Stimulated activated CD4-positive, alpha-beta T cell treated with anti-CD3 and anti-CD28 coated beads, TNF-alpha, amount 100 ng/mL, for 24 hours (primary cell): ENCODE data around the gene CST3.
"Not testable (repeated sequence)": the region's sequence is repeated elsewhere in the genome, so short reads cannot be mapped to it uniquely, and the experiment has no call there.

Source experiments
- DNase-seq, 3 experiments: peaks; one replicate each; pipeline ENCODE4 v3.0.0-alpha.2; 2020; ENCODE audit warnings: low read depth in 3 of 3

The CST3 gene

DNA sequence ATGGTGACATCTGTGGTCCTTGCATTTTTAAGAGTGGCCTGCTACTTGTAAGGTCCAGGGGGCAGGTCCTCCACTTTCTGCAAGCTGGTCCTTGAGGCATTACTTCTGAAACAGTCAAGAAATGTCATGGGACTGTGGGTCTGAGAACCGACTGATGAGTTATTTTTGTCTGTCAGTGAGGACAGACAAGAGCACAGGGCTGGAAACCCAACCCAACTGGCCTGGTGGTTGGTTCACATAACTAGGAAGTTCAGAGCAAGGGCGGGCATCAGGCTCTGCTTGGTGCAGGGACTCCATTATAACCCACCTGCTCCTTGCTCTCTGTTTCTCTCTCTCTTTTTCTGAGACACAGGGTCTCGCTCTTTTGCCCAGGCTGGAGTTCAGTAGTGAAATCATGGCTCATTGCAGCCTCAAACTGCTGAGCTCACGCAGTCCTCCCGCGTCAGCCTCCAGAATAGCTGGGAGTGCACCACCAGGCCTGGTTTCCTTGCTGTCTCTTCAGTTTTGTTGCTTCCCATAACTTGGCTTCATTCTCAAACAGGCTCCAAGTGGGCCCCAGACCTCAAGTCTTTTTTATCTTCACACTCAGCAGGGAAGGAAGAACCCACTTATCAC is 9.2 kb downstream of the CST3 start:
- no peak for DNase-seq

DNA sequence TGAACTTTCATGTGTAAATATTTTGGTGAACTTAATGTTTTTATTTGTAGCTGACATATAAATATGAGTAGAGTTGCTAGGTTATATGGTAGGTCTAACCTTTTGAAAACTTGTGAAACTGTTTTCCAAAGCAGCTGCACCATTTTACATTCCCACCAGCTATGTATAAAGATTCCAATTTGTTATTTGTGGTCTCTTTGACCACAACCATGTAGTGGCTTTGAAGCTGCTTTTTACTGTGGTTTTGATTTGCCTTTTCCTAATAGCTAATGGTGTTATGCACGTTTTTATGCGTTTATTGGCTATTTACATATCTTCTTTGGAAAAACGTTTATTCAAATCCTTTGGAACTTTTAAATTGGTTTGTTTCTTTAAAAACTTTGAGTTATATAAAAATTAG is 10.3 kb downstream of the CST3 start:
- no peak for DNase-seq

- DNase-seq = no peak
Measured at GRCh38 chr20:23626040-23626620, 11.6 kb downstream of the CST3 start.

GRCh38 chr20:23625236-23625964 is 12.4 kb downstream of the CST3 start:
- DNase-seq = no peak

- DNase-seq = no peak
Measured at GRCh38 chr20:23624324-23624691, 13.4 kb downstream of the CST3 start.

- no peak for DNase-seq
Measured at GRCh38 chr20:23623666-23624323, 14.0 kb downstream of the CST3 start.

DNA sequence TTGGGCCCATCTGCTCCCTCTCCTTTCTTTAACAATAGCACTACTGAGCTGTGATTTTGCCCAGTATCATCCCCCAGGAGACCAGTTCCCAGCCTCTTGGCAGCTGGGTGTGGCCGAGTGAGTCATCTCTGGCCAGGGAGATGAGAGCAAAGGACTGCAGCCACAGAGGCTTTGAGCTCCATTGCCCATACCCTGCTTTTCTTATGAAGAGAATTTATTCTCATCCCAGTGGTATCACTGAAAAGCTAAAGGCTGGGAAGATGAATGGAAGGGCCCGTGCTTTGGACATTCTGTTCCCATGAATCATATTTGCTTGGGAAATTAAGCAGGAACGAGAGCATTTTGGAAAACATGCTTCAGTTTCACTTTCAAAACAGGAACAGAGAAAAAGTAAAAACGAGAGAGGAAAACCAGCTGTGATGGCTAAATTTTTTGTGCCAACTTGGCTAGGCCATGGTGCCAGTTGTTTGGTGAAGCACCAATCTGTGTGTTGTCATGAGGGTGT is 14.9 kb downstream of the CST3 start:
- no peak for DNase-seq

DNA sequence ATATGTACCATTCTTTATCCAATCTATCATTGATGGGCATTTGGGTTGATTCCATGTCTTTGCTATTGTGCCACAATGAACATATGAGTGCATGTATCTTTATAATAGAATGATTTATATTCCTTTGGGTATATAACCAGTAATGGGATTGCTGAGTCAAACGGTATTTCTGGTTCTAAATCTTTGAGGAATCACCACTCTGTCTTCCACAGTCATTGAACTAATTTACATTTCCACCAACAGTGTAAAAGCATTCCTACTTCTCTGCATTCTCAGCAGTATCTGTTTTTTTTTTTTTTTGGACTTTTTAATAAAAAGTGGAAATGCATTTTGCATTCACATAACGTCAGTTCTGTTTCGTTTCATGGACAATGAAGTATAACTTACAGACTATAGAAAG is 15.4 kb downstream of the CST3 start:
- not testable (repeated sequence) for DNase-seq

DNA sequence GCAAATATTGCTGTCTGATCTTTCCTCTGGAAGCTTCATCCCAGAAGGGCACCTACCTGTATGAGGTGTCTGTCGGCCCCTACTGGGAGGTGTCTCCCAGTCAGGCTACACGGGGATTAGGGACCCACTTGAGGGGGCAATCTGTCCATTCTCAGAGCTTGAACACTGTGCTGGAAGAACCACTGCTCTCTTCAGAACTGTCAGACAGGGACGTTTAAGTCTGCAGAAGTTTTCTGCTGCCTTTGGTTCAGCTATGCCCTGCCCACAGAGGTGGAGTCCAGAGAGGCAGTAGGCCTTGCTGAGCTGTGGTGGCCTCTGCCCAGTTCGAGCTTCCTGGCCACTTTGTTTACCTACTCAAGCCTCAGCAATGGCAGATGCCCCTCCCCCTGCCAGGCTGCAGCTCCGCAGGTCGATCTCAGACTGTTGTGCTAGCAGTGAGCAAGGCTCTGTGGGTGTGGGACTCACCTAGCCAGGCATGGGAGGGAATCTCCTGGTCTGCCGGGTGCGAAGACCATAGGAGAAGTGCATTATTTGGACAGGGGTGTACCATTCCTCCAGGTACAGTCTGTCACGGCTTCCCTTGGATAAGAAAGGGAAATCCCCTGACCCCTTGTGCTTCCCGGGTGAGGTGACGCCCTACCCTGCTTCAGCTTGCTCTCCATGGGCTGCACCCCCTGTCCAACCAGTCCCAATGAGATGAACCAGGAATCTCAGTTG is 16.9 kb downstream of the CST3 start:
- DNase-seq = not testable (repeated sequence)

DNA sequence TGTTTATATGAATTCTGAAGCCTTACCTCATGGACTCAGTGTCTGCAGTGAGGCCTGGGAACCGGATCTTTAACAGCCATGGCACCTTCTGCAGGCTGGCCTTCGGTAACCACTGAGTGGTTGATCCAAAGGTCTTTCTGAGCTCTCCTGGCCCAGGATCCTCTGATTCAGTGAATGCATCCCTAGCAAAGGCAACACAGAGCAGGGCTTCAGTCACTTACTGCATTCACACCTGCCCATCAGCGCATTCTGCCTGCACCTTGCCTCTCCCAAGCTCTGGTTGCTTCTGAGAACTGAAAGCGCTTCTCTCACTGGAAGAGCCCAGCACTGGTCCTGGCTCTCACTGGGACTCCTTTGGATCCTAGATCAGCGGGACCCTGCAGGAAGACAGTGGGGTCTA is 23.6 kb downstream of the CST3 start:
- DNase-seq = no peak

- DNase-seq = no peak
Measured at GRCh38 chr20:23613676-23614075, 24.1 kb downstream of the CST3 start.

DNA sequence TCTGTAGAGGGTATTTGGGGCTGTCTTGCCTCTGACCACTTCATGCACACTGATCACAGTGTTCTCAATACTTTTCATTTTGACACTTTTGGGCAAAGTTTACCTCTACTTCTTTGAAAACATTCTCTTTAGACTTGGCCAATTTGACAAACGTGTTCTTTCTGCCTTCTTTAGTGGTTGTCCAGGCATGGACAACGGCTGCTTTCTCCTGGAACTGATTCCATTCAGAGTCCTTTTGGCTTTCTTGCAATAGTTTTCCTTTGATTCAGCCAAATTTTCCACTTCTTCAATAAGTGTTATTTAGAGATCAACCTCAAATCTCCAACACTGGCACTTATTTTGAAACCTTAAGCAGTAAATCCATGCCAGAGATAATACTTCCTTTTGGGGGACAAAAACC is 25.4 kb downstream of the CST3 start:
- no peak for DNase-seq

DNA sequence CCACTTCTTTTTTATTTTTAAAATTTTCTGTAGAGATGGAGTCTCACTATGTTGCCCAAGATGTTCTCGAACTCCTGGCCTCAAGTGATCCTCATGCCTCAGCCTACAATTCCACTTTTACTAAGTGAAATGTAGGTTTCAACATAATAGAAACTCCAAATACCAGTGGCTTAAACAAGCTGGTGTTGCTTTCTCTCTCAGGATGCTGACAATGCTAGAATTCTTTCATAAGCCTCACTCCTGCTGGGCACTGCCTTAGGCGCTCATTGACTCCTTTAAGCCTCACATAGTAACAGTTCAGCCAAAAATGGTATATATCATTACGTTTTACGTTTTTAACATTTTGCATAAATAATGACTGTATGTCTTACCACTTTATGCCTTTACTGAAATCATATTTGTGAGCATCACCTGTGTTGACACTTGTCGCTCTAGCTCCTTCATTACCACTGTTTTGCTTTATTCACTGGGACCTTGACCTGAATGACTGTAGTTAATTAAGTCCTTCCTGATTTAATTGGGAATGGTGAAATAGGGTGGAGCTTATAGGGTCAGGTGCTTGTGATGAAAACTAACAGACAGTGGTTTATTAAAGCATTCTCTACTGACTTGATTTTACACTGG is 28.2 kb downstream of the CST3 start:
- no peak for DNase-seq

DNA sequence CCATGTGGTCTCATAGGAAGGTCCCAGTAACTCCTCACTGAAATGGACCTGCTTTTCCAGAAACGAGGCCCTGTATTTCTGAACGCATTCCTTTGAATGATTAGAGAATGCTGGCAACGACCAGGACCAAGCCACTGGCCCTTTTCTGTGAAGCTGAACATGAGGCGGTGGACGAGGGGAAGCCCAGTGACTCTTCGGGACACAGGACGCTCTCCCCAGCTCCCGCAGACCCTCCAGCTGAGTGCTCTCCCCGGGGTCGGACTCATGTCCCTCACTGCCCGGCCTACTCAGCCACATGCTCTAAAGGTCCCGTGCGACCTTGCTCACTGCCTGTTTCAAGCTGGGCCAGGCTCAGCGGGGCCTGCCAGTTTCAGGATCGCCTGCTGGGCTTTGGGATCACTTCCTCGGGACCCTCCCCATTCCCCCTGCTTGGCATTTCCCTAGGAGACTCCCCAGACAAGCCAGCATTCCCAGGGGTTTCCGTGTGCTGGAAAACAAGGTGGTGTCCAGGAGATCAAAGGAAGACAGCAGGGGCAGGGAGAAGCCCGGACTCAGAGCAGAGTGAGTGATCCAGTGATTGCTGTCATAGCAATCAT is 29.4 kb downstream of the CST3 start:
- DNase-seq = no peak

DNA sequence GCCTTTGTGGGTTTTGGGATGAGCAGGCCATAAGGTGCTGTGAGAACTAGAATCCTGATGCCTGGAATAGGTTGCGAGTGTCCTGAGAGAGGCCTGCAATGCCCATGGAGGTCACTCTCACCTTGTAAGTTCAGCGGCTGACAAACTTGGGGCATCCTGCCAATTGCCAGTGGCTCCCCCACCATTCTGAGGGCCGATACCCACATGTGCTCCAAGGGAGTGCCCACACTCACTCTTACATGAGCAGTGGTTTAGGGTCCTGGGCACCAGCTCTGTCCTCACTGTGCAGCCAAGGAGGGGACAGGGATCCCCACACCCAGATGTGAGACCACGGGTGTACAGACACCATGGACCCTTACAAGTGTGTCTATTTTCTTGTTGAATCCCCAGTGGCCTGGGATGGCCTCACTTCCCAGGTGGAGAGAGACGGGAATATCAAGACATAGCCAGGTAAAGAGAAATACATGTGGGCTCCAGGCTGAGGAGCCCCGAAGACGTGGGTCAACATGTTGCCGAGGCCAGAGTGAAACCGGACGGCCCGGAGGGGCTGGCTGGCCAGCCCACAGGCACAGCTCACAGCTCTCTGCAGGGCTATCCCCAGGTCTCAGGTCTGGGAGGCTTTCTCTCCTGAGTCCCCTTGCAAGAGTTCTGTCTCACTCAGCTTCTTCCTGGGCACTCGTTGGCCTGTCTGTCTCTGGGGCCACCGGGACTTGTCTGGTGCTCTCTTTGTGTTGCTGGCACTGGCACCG is 30.1 kb downstream of the CST3 start:
- no peak for DNase-seq

- peak; percentile 23 to 67 (median 33) for DNase-seq
Measured at GRCh38 chr20:23606652-23607049, 31.1 kb downstream of the CST3 start.

DNA sequence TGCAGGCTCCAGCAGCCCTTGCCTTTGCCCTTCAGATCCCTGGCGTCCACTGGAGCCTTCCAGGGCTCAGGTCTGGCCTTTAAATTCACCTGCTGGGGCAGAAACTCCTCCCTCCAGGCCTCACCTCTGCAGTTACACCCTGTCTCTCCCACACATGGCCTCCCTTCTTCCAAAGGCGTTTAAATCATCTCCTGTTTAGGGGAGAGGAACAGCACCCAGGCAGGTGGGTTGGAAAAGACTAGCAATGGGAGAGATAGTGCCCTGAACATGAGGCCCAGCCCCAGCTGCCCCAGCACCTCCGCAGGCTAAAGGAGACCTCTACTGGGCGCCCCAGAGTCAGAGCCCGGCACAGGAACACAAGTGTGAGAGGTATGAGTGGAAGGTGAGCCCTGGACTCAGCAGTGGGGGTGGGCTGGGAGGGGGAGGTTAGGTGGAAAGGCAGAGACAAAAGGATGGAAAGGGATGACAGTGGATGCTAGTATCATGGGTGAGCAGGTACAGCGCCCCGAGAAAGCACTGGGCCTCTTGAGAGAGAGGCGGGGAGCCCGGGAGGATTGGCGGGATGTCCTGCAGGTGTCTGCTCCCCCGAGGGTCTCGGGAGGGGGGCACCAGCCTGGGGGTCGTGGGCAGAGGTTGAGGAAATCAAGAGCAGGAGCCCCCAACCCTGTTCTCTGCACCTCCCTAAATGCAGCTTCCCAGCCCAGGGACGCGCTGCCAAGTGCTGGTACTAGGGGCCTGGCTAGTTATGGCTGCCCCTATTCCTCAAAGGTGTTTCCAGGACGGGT is 31.7 kb downstream of the CST3 start, which contains the start of gene CST9:
CST9 (minus strand) TSS at position 51 of the 785 bp plus-strand sequence. CDS start 53 bp downstream, outside the sequence.
- DNase-seq = no peak

DNA sequence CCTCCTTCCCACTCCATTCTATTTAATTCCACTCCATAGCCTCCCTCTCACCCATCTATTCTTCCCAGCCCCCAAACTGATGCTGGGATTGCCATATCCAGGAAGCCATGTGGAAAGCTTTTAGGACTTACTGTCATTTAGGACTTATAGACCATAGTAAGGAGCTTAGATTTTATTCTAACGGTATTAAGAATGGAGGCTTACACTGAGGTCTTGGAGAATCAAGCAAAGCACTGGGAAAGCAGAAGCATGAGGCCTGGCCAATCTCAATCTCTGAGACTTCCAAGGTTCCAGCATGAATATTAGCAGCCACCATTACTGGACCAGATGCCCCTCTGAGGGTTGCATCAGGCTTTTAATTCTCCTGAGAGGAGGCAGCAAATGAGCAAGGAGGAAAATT is 33.4 kb downstream of the CST3 start:
- DNase-seq = no peak

DNA sequence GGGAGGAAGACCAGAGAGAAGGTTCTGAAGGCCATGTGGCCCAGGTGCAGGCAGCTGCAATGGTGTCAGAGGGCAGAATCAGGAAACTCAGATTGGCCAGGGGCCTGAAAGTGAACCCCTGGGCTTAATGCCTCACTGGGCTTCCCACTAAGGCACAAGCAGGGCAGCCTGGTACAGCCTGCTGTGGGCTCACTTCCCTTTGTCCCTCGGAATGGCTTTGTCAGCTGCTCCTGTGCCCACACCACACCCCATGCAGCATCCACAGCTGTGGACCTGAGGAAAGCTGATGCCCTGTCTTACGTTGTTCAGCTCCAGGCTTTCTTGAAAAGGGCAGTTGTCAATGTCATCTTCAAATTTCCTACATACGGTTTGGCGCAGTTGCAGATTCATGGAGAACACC is 34.4 kb downstream of the CST3 start:
- DNase-seq = no peak
